GM21515 (cell line): ENCODE results near the gene ZNF862.

Experiments used
- ATAC-seq: cut with Tn5 transposase; IDR thresholded peaks from one replicate; pipeline ENCODE4 v1.9.1; 2021; ENCODE audit not compliant: unreplicated experiment

Gene ZNF862

DNA sequence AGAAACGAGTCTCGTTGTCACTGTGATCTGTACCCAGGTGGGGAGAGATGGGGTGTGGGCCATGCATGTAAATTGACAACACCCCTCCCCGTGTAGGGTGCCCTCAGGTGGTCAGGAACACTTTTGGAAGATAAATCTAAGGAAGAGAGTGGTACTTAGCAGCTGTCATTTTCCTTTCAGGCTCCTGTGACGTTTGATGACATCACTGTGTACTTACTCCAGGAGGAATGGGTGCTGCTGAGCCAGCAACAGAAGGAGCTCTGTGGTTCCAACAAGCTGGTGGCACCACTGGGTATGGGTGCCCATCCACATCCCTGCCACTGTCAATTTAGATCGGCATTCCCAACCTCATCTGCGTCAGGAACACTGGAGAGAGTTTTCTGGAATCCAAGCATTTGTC lies 6.3 kb downstream of the ZNF862 start:
- no peak for ATAC-seq

- ATAC-seq, result no peak
Measured at GRCh38 chr7:149845257-149845980, 7.2 kb downstream of the ZNF862 start.

GRCh38 chr7:149846021-149846420 lies 7.8 kb downstream of the ZNF862 start:
- no peak for ATAC-seq

DNA sequence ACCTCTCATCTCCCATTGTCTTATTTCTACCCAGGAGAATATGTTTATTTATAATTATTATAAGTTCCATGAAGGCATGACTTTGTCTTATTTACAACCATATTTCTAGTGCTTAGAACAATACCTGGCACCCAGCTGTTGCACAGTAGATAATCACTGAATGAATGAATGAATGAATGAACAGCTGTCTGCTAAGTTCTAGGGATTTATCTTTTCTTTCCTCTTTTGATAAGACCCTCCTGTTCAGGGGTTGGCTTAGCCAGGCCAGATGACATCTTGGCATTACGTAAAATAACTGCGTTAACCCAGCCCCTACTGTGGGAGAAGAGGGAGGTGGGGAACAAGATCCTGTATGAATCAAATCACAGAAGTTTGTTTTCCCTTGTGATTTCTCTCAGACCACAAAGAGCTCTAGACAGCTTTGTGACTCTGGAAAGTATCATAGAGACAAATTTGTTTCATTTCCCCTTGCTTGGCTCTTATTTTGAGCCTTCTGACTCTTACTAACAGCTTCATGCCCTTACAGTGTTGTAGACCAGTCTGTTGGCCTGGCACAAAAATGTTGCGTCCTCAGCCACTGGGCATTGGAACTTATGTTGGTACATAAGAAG lies 8.4 kb downstream of the ZNF862 start:
- peak; percentile 91 for ATAC-seq

DNA sequence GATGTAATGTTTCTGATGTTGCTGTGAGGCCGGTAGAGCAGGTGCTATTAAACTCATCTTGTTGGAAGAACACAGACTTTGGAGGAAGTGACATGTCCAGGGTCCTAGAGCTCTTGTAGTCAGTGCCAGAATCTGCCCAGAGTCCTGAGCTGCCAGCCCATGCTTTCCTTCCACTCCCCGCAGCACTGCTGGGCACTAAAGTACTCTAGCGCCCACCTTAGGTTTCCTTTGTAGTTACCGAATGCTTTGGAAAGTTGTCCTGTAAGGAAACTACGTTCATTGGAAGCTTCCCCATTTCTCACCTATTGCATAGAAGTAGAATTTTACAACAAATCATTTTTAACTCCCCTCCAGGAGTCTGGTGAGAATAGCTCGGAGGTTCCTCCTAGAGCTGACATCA lies 11.0 kb downstream of the ZNF862 start:
- no peak for ATAC-seq

DNA sequence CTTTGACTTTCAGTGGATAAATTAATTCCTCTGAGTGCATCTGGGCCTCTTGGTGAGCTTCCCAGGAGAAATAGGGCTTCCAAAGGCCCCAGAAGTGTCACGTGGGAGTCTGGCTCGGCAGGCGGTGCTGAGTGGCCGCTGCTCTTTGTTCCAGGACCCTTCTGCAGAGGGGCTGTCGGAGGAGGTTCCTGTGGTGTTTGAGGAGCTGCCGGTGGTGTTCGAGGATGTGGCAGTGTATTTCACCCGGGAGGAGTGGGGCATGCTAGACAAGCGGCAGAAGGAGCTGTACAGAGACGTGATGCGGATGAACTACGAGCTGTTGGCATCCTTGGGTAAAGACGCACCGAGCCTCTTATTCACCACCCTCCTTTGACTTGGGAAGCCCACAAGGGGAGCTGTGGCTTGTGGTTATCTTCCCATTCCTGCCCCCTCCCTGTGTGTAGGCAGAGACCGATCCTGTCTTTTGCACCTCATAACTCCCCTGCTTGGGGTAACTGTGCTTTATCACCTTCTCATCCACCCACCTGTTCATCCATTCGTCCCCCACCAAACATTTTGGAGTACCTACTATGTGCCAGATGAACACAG lies 11.9 kb downstream of the ZNF862 start:
- ATAC-seq, result no peak

DNA sequence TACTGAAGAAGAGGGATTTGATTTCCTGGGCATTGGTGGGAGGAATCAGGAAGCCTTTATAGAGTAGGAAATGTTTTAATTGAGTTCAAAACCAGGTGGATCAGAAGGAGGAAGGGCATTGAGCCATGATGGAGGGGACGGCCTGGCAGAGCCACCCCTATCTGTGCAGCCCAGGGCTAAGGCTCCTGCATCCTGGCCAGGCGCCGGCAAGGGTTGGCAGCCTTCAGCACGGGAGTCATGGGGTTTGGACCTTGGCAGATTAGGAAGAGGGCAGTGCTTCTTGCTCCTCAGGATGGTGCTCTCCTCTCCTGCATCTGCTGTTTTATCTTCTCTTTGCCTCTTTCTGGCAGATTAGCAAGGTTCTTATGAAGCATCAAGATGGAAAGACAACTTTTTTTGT lies 12.5 kb downstream of the ZNF862 start:
- no peak for ATAC-seq

DNA sequence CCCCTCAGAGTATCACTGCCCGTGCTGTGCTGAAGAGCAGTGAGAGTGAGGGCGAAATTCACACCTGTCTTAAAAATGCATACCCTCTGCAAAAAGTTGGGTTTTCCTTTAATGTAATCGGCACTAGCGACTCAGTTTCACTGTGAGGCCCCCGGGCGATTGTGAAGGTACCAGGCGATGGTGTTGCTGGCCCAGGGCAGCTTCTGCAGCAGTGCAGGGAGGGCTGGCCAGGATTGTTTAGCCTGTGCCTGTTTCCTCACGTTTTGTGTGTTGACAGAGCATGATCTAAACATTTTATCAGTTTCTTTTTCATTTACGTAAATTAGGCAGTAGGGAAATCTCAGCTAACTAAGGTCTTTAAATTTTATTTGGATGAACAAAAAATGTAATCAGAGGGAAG lies 13.3 kb downstream of the ZNF862 start:
- no peak for ATAC-seq

GRCh38 chr7:149853157-149853556 lies 15.0 kb downstream of the ZNF862 start:
- no peak for ATAC-seq

- no peak for ATAC-seq
Measured at GRCh38 chr7:149854611-149855360, 16.6 kb downstream of the ZNF862 start.

- no peak for ATAC-seq
Measured at GRCh38 chr7:149855361-149856305, 17.5 kb downstream of the ZNF862 start.

DNA sequence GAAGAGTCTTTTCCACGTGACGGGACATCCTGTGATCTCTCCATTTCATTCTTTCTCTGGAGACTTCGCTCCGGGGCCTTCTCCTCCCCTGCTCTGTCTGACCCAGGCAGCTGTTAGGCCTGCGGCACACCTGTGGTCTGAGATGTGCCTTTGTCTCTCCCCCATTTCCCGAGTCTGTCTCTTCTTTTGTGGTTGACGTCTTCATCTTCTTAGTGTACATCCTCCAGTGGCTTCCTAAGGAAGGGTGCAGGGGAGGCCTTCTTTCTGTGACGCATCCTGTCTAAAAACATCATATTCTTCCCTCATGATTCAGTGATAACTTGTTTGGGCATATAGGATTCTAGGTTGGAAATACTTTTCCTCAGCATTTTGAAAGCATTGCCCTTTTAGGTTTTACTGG lies 18.4 kb downstream of the ZNF862 start:
- ATAC-seq, result no peak

GRCh38 chr7:149859369-149859768 lies 21.2 kb downstream of the ZNF862 start:
- no peak for ATAC-seq

DNA sequence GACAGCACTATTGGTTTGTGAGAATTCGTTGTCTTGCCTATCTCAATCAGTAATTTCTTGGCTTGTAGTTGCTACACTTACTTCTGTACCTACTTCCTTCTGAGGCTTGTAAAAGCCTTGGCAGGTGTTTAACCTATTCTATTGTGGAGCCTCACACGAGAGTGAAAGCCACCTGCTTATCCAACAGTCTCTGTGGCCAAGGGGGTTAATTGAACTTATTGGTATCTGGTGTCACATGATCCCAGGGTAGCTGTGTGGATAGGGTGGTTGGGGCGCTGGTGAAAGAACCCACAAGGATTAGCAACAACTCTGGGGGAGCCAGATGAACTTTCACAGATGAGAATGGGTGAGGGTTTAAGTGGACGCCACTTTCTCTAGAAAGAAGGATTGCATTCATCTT lies 21.7 kb downstream of the ZNF862 start:
- no peak for ATAC-seq

- ATAC-seq, result no peak
Measured at GRCh38 chr7:149860821-149861727, 22.9 kb downstream of the ZNF862 start.

DNA sequence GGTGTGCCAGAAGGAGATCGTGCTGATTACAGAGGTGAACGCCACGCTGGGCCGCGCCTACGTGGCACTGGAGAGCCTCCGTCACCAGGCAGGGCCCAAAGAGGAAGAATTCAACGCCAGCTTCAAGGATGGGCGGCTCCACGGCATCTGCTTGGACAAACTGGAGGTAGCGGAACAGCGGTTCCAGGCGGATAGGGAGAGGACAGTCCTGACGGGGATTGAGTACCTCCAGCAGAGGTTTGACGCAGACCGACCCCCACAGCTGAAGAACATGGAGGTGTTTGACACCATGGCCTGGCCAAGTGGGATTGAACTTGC lies 23.5 kb downstream of the ZNF862 start:
- no peak for ATAC-seq

DNA sequence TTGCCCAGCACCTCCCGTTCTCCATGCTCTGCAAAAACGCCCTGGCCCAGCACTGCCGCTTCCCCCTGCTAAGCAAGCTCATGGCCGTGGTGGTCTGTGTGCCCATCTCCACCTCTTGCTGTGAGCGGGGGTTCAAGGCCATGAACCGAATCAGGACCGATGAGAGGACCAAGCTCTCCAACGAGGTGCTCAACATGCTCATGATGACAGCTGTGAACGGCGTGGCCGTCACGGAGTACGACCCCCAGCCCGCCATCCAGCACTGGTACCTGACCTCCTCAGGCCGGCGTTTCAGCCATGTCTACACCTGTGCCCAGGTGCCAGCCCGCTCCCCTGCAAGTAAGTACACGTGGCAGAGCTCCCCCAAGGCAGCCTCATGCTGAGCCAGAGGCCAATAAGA lies 24.0 kb downstream of the ZNF862 start:
- no peak for ATAC-seq

DNA sequence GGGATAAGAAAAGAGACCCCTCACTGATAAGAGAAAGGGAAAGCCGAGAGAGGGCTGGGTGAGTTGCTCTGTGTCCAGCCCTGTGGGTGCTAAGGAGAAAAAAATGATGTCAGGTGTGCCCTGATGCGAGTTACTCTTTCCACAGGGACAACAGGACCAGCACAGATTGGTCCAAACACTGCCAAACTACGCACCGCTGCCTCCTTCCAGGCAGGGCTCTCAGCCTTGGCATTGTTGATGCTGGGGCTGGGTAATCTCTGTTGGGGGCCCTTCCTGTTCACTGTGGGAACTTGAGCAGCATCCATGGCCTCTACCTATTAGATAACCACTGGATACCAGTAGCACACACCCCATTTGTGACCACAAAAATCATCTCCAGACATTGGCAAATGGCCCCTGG lies 25.3 kb downstream of the ZNF862 start:
- no peak for ATAC-seq

DNA sequence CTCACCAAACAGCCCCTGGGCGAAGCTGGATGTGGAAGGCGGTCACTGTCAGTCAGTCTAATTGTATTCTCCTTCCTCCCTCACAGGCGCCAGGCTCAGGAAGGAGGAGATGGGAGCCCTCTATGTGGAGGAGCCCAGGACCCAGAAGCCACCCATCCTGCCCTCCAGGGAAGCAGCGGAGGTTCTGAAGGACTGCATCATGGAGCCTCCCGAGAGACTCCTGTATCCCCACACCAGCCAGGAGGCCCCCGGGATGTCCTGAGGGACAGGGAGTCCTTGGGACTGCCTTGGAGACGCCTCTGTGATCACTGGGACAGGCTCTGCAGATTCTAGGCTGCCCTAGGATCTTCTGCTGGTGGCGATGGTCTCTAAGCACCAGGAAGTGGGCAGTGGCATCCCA lies 25.8 kb downstream of the ZNF862 start:
- no peak for ATAC-seq

DNA sequence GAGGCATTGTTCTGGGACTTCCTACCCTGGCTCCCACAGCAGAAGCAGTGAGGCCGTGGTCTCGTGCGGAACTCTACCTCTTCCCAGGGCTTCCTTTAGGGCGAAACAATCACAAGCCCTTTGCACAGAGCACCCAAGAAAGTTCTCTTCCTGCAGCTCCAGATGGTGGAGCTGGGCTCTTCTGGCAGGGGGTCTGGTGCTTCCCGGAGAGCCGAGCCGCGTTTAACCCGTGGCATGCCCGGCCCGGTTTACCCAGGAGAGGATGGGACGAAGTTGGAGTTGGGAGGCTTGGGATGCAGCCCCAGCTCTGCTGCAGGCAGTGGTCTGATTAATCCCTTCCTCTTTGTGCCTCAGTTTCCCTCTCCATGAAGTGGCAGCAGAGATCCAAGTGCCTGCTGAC lies 26.6 kb downstream of the ZNF862 start:
- ATAC-seq, result no peak
